ENCODE results near the gene PROM1. TPM values are rescaled to one million over a fixed set of nuclear protein-coding genes. Genes with fewer than 3 reads are reported as not detected.

The PROM1 gene
- total and polyA plus RNA-seq, 2 of the 4 experiments (the other 2 are of a cell fraction): not detected

GRCh38 chr4:15982842-15983524, 100.8 kb downstream of the PROM1 start:
- Histone ChIP-seq H3K27ac (ENCODE audit: insufficient read depth, low read length) (no peak overlapping the region), H3K23ac (ENCODE audit: low read depth, low read length) (no peak overlapping the region), H2AFZ (replicated peaks; ENCODE audit: low read length, poor library complexity) (peak overlapping the region; percentile 29), H4K8ac (ENCODE audit: low read depth in 2 of 2, low read length in 2 of 2) (no peak overlapping the region), H3K9ac (ENCODE audit: low read depth, low read length) (no peak overlapping the region), H2AK9ac (replicated peaks; ENCODE audit: low read depth, low read length, poor library complexity) (no peak overlapping the region), H2BK15ac (ENCODE audit: low read depth, low read length) (no peak overlapping the region), H2BK5ac (ENCODE audit: low read depth, low read length, poor library complexity, severe bottlenecking) (no peak overlapping the region), H3K79me1 (ENCODE audit: low read depth in 1 of 2, low read length in 2 of 2) (no peaks in the 10 kb centered on the region), H3K18ac (ENCODE audit: low read depth, low read length) (no peak overlapping the region), H2AK5ac (ENCODE audit: low read depth, low read length) (no peak overlapping the region), H4K91ac (ENCODE audit: insufficient read depth, low read depth, low read length) (no peak overlapping the region), H3K9me3 (ENCODE audit: control insufficient read depth, insufficient read depth, low read length) (no peaks in the 10 kb centered on the region), H3K14ac (replicated peaks; ENCODE audit: low read depth, low read length) (peak overlapping the region; percentile 59; the same call in 1 of the 2 replicates), H3K4ac (ENCODE audit: low read depth, low read length) (no peak overlapping the region), H3K9me1 (ENCODE audit: insufficient read depth, low read length) (0 out of 2 replicates have a peak, but pooled peaks cover 6% of the 10 kb centered on the region), H3K56ac (ENCODE audit: extremely low read depth, insufficient read depth, low read length) (no peak overlapping the region), H4K5ac (ENCODE audit: low read depth, low read length) (no peak overlapping the region), H3K4me3 (ENCODE audit: insufficient read depth, low read depth, low read length) (no peak overlapping the region), H3K27me3 (ENCODE audit: control insufficient read depth, insufficient read depth, low read length) (peaks cover 11% of the 10 kb centered on the region), H3K36me3 (ENCODE audit: control insufficient read depth, insufficient read depth, low read length) (no peaks in the 10 kb centered on the region), H4K20me1 (ENCODE audit: insufficient read depth, low read length) (no peaks in the 10 kb centered on the region), H3K4me2 (ENCODE audit: low read depth, low read length) (no peak overlapping the region; the same call in 1 of the 2 replicates), H2BK20ac (ENCODE audit: low read depth, low read length) (peak overlapping the region; percentile 45; the same call in 1 of the 2 replicates), H2BK120ac (ENCODE audit: low read depth, low read length) (no peak overlapping the region), H3K4me1 (ENCODE audit: control insufficient read depth, insufficient read depth, low read length) (no peaks in the 10 kb centered on the region)
- DNase-seq: peak; percentile 38
- ChIA-PET POLR2A (ENCODE audit: unreplicated experiment) (no interaction called here), CTCF (no interaction called here)
- ATAC-seq (ENCODE audit: low read depth): peak; percentile 77
- intact Hi-C loops (cut with micrococcal nuclease): no loop called here
- no TSS peak for BruUV-seq (replicated peaks)
- TF ChIP-seq FOS (IDR thresholded peaks at IDR 0.05; ENCODE audit: low read depth, low read length): no peak
- peak; percentile 50; the same call in 1 of the 2 replicates for TF ChIP-seq USF2 (IDR thresholded peaks at IDR 0.05; ENCODE audit: low read depth, low read length)
- TF ChIP-seq CTCF (conservative IDR thresholded peaks at IDR 0.05; ENCODE audit: low read depth, low read length): no peak
- no peak for TF ChIP-seq MXI1 (IDR thresholded peaks at IDR 0.05; ENCODE audit: borderline replicate concordance, low read depth, low read length)
- TF ChIP-seq MAZ (IDR thresholded peaks at IDR 0.05; ENCODE audit: borderline replicate concordance, low read depth, low read length): no peak
- TF ChIP-seq CEBPB (IDR thresholded peaks at IDR 0.05; ENCODE audit: low read depth, low read length): no peak
- TF ChIP-seq SMC3 (IDR thresholded peaks at IDR 0.05; ENCODE audit: low read depth, low read length): no peak
- no peak for TF ChIP-seq POLR2A (IDR thresholded peaks at IDR 0.05; ENCODE audit: low read depth, low read length)
- no peak for TF ChIP-seq MAFK (IDR thresholded peaks at IDR 0.05; ENCODE audit: low read depth, low read length)
- peak; percentile 41; the same call in 1 of the 2 replicates for TF ChIP-seq BHLHE40 (IDR thresholded peaks at IDR 0.05; ENCODE audit: low read depth, low read length)
- no peak for TF ChIP-seq CHD1 (IDR thresholded peaks at IDR 0.05; ENCODE audit: low read depth, low read length)
- TF ChIP-seq RAD21 (IDR thresholded peaks at IDR 0.05; ENCODE audit: low read length): no peak
- 88% methylated on average over 4 of the region's 8 CpGs; no CpG with 5 or more reads in 1 of the 2 experiments for WGBS, 2 experiments (ENCODE audit: extremely low coverage in 2 of 2, insufficient read length in 1 of 2)
- dilution Hi-C loops (cut with HindIII; ENCODE audit: low sequenced_read_pairs, unreplicated experiment): no loop called here
- in situ Hi-C loops (cut with MboI; ENCODE audit: low sequenced_read_pairs): no loop called here
